Measurements from ENCODE around the gene GSTA1. TPM values are rescaled to one million over a fixed set of nuclear protein-coding genes. Genes with fewer than 3 reads are reported as not detected.

The GSTA1 gene
- total and polyA plus RNA-seq, 3 experiments from 2014 or later = not detected

DNA sequence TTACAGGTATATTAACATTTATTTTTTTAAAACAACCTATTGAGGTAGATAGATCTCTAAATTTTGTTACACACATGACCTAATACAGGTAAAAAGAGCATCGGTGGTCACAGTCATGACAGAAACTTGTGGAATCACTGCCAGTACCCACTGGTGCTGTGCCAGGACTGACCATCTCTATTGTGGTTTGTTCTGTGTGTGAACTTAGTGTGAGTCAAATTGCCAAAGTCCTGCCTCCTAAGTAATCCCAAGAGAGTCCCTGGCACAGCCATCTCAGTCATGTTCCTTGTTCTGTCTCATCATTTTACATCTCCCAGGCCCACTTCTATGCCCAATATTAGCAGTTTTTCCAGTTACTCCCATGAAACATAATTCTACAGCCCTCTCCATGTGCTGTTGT lies 61.7 kb downstream of the GSTA1 start:
- H3K4me1 Mint-ChIP-seq = no peaks in the 10 kb centered on the region
- no peak overlapping the region for H3K27ac Mint-ChIP-seq
- ChIA-PET CTCF (no interaction called here), POLR2A (no interaction called here)
- no peaks in the 10 kb centered on the region for H3K27me3 ChIP-seq (ENCODE audit: insufficient read depth, low read length, poor library complexity, severe bottlenecking)
- no peak overlapping the region for H3K4me3 ChIP-seq (ENCODE audit: low read length)
- H3K9me3 Mint-ChIP-seq = peaks cover 0 to 3% (median 2%) of the 10 kb centered on the region in 5 donors
- H3K4me3 Mint-ChIP-seq = no peak overlapping the region
- H3K36me3 ChIP-seq (ENCODE audit: insufficient read depth, low read length) = no peaks in the 10 kb centered on the region
- H3K4me1 ChIP-seq (ENCODE audit: insufficient read depth, low read length) = no peaks in the 10 kb centered on the region
- H3K27ac ChIP-seq (ENCODE audit: low read depth, low read length) = no peak overlapping the region
- peaks cover 9 to 49% of the 10 kb centered on the region in 2 donors for H3K27me3 Mint-ChIP-seq
- no peaks in the 10 kb centered on the region for H3K36me3 Mint-ChIP-seq
- no peak for DNase-seq
- H3K9me3 ChIP-seq (ENCODE audit: low read length) = no peaks in the 10 kb centered on the region

Other genes starting within 250 kb of the GSTA1 start
- 1 to 10 TPM; 3.7 to 4.1 TPM for gene TRAM2, start 226.8 kb downstream of the GSTA1 start, total RNA-seq
- gene TRAM2, start 226.8 kb downstream of the GSTA1 start, polyA plus RNA-seq = 5.0 TPM
- 10 to 100 TPM; 20.1 to 23.7 TPM for gene TMEM14A, start 132.7 kb downstream of the GSTA1 start, total RNA-seq
- 27.3 TPM for gene TMEM14A, start 132.7 kb downstream of the GSTA1 start, polyA plus RNA-seq
- gene GSTA2, start 40.3 kb downstream of the GSTA1 start, total RNA-seq = not detected
- gene GSTA2, start 40.3 kb downstream of the GSTA1 start, polyA plus RNA-seq = not detected
- not detected for gene GSTA5, start 37.0 kb upstream of the GSTA1 start, total RNA-seq
- not detected for gene GSTA5, start 37.0 kb upstream of the GSTA1 start, polyA plus RNA-seq
- gene GSTA3, start 105.9 kb upstream of the GSTA1 start, total RNA-seq = not detected
- not detected for gene GSTA3, start 105.9 kb upstream of the GSTA1 start, polyA plus RNA-seq
- gene GSTA4, start 191.5 kb upstream of the GSTA1 start, total RNA-seq = 1 to 10 TPM; 4.9 TPM
- gene GSTA4, start 191.5 kb upstream of the GSTA1 start, polyA plus RNA-seq = 4.6 TPM